Hematopoietic multipotent progenitor cell treated with erythropoietin and hydrocortisone succinate and interleukin-3 and kit ligand, for 15 days (in vitro differentiated cells): ENCODE data around the gene BCHE.

ENCODE experiments used
- DNase-seq: peaks from one replicate; pipeline ENCODE4 v3.0.0-alpha.2; 2015; ENCODE audit warnings: low spot score

The BCHE gene

DNA sequence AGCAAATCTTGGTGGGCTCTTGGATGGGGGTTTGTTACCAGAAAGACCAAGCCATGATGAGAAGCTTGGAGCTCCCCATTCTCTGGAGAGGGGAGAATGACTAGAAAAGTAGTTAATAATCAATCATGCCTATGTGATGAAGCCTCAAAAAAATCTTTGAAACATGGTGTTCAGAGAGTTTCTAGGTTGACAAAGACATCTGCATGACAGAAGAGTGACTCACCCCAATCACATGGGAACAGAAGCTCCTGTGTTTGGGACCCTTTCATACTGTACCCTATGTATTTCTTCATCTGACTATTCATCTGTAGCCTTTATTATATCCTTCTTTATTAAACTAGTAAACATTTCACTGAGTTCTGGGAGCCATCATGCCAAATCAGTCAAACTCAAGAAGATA, 87.4 kb downstream of the BCHE start:
- no peak for DNase-seq

GRCh38 chr3:165749241-165749640, 88.0 kb downstream of the BCHE start:
- no peak for DNase-seq

DNA sequence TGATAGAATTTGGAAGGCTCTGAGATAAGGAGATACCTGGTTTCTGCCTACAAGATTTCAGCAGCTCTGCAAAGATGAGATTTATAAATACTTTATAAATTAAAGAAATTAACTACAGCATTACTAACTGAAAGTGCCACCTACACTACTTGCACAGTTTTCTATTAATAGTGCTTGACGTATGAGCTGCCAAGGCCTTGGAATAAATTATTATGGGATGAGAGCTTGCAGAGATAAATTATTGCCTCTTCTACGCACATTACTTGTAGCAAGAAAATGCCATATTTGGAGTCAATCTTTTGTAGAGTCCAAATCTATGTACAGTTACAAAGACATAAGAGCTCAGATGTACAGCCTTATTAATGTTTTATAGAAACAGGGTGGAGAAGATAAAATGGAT, 89.1 kb downstream of the BCHE start:
- DNase-seq = no peak

- no peak for DNase-seq
Measured at GRCh38 chr3:165746874-165747273, 90.3 kb downstream of the BCHE start.

GRCh38 chr3:165744025-165744424, 93.2 kb downstream of the BCHE start:
- no peak for DNase-seq

GRCh38 chr3:165742351-165742750, 94.9 kb downstream of the BCHE start:
- DNase-seq = no peak

GRCh38 chr3:165729756-165730155, 107.5 kb downstream of the BCHE start:
- DNase-seq = no peak

GRCh38 chr3:165728924-165729323, 108.3 kb downstream of the BCHE start:
- DNase-seq = no peak

GRCh38 chr3:165725296-165725695, 111.9 kb downstream of the BCHE start:
- DNase-seq = no peak
